GM21390 (cell line): ENCODE results near the gene ZBTB9.

Source experiments
- ATAC-seq: cut with Tn5 transposase; IDR thresholded peaks from one replicate; pipeline ENCODE4 v1.9.1; 2021; ENCODE audit not compliant: unreplicated experiment

The ZBTB9 gene

DNA sequence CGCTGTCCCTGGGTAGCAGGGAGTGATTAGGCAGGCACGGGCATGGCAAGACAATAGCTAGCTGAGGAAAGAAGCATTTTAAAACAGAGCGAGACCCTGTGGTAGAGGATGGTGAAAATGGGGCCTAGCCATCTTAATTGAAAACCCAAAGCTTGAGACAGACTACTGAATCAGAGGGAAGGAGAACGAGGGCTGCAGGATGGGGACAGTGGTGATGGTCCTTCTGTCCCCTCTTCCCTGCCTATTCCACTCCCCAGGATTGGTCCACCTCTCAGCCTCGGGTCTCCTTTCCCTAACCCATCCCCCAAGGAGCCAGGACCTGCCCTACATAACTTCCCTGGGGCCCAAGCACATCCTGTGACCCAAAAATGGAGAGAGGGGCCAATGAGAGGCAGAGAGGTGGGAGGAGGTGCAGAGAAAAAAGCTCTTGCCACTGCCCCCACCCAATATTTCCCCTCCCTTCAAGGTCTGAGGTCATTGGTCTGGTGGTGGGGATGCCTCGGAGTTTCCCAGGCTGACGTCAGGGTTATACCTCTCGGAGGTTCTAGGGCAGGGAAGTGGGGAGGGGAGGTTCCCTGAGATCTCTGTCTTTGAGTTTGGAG lies 35.6 kb upstream of the ZBTB9 start:
- no peak for ATAC-seq

DNA sequence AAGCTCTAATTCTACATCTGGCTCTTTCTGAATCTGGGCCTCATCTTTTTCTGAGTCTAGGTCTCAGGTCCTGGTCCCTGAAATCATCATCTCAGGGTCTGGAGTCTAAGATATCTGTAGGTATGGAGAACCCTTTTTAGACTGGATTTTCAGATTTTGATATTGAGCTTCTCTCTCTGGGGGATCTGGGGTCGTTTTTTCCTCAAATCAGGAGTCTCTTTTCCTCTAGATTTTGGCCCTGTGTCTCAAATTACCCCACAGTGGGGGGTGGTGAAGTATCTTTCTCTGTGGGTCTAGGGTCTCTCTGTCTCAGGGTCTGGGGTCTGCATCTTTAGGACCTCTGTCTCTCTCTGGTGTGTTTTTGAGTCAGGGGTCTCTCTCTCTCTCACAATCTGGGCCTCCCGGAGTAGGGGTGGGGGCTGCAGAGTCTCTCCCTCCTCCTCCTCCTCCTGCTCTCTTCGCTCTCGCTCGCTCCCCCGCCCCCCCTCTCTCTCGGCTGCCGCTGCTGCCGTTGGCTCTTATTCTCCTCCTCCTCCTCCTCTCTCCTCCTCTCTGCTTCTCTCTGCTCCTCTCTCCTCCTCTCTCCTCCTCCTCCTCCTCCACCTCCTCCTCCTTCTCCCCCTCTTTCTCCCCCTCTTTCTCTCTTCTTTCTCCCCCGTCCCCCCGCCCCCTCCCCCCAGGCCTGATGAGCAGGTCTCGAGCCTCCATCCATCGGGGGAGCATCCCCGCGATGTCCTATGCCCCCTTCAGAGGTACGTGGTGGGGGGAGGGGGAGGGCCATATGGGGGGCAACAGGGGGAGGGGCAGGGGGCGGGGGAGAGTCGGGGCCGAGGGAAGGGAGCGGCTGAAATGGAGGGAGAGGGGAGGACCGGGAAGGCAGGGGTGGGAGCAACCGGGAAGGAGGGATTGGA lies 34.5 kb upstream of the ZBTB9 start, which contains the start of gene SYNGAP1:
Gene SYNGAP1 (plus strand): TSS at position 486 of the 911 bp plus-strand sequence. CDS start 200 bp downstream, at position 686.
- no peak for ATAC-seq

DNA sequence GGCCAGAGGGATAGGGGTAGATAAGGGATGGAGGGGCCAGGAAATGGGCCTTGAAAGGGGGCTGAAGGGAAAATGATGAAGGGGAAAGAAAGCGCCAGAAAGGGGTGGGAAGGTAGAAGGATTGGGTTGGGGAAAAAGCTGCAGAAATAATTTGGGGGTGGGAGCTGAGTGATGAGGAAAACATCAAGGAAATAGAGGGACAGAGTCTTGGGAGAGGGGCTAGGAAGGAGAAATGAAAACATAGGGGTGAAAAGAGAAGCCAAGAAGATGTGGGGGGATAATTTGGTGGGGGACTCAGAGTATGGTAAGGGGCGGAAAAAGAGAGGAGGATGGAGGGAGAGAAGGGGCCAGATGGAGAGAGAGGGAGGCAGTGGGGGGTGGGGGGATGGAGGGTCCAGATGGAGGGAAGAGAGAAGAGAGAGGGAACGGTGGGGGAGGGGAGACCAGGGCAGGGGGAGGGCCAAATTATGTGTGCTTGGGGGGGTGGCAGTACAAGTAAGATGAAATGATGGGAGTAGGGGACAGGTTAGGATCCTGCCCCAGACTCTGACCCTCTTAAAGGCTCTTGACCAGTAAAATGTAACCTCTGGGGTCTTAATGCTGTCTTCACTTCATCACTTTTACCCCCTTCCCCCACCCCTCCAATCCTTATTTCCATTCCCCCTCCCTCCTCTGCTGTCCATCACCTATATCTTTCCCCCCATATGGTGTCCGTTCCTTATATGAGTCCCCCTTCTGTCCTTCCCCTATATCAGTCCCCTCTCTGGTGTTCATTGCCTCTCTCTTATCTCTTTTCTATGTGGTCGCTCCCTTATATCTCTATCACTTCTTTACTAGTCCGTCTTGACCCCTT lies 33.7 kb upstream of the ZBTB9 start:
- no peak for ATAC-seq

DNA sequence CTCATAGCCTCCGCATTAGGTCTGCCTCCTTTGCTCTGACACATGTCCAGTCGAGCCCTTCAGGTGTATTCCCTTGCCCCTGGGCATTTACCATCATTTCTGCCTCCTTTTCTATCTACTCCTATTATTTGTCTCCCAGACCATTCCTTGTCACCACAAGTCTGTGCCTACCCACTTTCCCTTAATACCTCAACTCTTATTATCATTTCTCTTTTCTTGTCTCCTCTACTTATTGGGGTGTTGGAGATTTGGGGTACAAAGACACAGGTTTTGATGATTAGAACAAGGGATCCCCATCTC lies 33.1 kb upstream of the ZBTB9 start:
- no peak for ATAC-seq

DNA sequence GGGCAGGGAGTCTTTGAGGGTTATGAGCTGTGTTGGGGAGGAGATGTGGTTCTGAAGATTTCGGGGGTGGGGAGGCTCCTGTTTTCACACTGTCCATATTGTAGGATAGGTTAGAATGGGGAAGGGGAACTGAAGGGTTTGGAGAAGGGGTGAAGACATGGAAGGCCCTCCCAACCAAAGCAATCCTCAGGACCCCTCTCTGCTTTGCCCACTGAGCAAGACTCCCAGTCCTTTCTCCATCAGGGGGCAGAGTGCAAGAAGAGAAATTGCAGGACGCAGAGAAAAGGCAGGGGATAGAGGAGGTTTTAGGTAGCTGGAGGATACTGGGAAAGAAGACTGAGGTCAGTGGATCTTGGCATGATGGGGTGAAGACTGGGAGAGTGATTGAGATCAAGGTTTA lies 30.6 kb upstream of the ZBTB9 start:
- ATAC-seq: no peak

DNA sequence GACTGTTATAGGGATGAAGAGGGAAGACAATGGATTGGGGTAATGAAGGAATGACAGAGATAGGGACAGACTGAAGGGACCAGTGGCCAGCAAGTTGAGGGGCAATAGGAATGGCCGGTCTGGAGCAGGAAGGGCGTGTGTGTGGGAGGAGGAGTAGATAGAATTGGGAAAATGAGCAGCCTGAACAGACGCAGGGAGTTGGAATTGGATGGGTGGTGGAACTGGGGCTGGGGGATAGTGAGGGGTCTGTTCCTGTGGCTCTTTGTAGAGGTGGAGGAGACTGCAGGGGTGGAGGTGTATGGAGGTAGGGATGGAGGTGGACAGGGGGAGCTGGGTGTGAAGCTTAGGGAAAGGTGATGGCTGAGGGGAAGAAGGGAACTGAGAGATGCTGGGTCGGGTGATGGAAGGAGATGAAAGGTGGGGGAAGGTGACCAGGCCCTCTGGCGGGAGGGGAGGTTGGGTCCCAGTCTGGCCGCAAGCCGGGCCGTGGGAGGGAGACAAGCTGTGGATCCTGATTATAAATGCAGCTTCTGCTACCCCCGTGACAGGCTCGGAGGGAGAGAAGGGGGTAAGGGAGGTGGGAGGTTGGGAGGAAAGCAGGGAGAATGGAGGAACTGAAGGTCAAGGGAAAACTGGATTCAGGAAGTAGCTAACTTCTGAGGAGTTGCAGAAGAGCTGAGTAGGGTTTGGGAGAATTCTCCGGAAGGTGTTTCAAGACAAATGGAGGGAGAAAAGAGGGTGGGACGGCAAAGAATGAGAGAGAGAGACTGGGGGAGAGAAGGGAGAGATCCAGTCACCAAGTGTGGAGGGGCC lies 29.3 kb upstream of the ZBTB9 start:
- ATAC-seq: no peak

DNA sequence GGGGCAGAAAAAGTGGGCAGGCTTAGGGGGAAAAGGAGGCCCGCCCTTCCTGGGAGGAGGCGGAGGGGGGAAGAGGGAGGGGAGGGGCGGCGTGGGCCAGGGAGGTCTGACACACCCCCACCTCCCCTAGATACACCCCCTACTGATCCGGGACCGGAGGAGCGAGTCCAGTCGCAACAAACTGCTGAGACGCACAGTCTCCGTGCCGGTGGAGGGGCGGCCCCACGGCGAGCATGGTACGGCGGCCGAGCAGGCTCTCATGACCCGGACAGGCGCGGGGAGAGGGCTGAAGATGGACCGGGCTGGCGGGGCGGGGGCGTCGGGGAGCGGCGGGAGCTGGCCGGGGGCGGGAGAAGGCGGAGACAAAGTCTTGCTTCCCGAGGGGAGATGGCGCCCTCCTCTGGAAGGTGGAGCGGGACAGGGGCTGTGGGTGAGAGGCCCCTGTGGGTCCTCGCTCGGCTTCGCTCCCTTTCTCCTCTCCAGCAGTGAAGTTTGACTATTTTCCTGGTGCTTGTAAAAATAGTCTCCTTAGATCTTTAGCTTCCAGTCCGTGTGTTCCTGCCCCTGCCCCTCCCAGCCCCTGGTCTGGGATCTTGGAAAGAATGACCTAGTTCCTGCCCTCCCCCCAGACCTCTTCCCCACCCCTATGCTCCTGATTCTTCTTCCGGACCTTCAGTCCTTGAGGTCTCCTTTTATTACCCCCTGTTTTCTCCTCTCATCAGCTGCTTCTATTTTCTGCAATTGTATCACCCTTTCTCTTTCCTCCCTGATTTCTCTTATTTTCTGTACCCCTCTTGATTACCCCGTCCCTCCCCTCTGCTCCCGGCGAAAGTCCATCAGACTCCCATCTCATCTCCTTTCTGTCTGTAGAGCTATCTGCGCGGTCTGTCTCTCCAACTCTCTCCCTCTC lies 28.5 kb upstream of the ZBTB9 start:
- ATAC-seq: no peak

DNA sequence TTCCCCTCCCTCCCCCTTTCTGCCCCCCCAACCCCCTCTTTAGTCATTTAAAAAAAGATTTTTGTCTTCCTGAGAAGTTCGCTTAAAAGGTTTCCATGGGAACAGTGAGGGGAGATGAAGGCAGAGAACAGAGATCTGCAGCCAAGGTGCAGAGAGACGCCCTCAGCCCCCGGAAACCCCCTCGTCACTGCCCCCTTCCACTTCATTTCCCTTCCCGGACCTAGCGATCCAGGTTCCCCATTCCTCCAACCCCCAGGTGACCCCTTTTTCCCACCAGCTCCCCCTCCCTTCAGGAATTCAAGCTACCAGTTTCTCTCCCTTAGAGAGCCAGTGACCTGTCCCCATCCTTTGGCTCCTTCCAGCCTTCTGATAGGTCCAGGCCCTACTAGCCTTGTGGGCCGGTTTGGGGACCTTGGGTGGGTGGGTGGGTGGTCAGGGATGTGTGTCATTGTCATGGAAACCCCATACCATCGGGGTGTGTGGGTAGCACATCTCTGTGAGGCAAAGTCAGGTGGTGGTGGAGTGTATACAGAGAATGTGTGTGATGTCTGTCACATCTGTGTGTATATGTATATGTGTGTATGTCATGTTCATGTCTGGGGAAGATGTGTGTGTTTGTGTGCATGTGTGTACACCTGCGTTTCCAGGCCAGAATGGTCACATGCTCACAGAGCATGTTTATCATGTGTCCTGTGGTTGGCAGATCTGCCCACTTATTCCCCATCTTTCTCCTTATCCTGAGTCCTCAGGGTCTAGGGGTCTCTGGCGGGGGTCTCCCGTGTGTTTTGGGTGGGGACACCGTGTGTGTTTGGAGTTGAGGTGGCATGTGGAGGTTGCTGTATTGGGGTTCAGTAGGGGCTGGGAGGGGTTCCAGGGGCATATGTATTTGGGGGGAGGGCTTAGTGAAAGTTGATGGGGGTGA lies 27.5 kb upstream of the ZBTB9 start:
- no peak for ATAC-seq

DNA sequence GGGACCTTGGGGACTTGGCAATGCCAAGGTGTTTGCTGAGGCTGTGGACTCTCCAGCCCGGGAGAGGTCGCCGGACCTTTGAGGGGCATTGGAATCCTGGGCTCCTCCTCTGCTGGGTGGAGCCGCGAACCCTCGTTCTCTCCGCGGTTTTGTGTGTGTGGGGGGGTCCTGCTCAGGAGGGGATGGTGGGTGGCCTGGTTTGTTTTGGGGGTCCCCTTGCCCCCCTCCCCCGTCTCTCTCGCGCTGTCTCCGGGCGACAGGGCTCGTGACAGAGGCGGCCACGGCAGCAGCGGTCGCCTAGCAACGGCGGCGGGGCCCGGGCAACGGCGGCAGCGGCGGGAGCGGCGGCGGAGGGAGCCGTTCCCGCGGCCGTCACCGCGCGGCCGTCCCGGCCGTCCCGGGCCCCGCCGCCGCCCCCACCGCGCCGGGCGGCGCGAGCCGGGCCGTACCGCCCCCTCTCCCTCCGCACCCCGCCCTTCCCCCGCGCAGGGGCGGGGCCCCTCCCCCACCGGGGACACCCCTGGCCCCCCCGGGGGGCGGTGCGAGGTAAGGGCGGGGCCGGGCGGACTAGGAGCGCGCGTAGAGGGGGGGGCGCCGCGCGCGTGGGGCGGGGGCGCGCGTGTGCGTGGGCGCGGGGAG lies 26.7 kb upstream of the ZBTB9 start:
- no peak for ATAC-seq

DNA sequence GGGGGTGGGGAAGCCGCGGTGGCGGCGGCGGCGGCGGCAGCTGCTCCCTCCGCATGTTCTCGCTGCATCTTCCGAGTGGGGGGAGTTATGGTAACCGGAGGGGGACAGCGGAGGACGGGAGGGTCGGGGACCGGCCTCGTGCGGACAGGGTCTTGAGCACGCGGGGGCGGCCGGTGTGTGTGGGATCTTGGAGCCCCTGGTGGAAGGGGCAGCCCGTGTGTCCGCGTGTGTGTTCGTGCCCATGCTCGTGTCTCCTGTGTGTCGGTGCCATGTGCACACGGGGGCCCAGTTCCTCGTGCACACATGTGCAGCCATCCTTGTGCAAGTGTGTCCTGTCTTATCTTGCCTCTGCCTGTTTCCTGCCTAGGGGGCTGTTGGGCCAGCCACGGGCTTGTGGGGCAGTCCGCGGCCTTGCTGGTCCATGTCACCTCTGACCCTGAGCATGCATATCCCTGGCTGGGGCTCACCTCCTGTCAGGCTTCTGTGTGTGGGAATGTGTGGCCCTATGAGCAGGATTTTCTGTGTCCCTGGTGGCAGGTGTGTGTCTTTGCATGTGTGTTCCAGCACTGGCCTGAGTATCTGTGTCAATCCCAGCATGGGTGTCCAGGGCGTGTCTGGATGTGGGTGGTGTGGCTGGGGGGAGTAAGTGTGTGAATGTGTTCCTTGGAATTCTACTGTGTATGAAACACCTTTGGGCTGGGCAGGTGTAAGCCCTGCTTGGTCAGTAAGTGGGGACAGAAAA lies 26.0 kb upstream of the ZBTB9 start:
- ATAC-seq: no peak

DNA sequence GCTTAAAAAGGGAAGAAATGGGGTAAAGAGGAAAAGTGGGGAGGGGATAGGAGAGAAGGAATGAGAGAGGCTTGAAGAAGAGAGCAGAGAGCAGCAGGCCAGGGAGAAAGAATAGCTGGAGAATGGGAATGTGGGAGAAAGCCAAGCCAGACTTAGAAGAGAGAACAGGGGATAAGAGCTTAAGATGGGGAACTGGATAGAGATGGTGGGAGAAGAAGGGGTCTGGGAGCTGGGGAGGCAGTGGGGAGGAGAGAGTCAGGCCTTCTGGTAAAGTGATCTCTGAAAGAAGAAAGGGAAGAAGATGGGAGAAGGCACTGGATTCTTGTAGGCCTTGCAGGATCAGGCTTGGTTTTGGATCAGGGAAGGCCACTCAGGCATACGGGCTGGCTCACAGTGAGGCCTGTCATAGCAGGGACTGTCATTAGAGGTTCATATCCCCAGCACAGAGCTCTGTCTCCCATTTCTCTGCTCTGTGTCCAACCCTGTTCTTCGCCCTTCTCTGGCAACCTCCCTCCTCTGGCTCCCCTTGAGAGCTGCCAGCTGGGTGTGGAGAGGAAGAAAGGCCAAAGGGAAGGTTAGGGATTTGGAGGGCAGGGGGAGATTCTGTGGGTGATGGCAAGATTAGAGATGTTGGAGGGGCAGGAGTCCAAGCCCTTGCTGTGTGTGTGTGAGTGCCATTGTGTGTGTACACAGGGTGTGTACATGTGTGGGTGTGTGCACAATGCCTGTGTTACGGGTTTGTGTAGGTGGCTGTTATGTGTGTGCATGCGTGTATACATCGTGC lies 25.2 kb upstream of the ZBTB9 start:
- ATAC-seq: no peak

DNA sequence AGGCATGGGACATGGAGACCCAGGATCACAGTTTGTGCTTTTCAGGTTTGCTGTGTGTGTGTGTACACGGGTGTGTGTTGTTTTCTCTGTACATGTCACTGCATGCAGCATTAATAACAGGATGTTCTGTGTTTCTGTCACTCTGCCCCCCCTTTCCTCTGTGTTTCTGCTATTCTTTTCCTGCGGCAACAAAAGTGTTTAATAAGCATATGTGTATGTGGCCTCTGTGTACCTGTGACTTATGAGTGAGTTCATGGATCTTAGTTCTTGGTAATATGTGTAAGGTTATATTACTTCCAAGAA lies 24.7 kb upstream of the ZBTB9 start:
- ATAC-seq: no peak

DNA sequence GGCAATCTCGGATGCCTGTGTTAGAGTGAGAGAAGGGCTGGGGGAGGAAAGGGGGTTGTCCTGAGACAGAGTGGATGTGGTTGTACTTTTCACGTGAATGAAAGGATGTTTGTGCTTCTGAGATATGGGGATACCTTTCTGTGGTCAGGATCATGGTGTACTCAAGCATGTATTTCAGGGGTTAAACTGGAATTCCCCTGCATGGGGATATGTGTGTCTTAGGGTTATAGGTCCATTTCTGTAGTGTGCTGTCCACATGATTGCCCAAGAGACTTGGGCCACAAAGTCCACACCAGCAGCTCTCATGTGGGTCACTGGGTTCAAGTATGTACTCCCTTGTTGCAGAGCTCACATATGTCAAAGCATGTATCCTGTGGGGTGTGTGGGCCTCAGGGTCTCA lies 24.0 kb upstream of the ZBTB9 start:
- ATAC-seq: no peak

DNA sequence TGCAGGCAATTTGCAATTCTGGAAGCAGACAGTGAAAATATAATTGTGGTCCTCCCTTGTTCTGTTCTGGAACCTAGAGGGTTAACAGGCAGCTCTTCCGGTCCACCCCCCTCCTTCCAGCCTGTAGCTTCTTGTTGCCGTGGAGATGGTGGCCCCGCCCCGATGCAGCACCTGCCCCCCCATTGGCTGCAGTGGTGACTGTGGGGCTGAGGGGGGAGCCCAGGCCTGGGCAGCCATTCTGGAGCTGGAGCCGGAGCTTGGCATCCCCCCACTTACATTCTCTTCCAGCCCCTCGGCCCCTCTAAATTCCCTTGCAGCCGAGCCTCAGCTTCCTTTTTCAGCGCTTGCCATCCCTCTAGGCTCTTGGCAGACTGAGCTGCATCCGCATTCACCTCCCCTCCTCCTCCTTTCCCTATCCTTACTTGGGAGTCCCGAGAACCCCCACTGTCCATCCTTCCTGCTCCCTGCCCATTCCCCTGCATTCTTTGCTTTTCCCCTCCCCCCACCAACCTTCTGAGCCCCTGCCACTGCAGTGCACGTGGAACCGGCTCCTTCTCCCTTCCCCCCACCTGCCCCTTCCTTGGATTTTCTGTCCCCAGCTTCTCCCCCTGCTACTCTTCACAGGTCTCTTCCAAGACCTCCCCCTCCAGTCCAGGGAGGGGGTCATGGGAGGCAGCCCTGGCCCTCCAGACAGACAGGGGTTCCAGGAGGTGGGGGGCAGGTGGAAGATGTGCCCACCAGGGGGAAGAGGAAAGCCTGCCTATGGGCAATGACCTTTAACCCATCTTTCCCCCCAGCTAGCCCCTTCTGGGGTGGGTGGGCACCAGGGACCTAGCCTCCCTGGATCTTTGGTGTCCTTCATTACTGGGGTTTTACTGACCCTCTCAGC lies 23.1 kb upstream of the ZBTB9 start:
- no peak for ATAC-seq

DNA sequence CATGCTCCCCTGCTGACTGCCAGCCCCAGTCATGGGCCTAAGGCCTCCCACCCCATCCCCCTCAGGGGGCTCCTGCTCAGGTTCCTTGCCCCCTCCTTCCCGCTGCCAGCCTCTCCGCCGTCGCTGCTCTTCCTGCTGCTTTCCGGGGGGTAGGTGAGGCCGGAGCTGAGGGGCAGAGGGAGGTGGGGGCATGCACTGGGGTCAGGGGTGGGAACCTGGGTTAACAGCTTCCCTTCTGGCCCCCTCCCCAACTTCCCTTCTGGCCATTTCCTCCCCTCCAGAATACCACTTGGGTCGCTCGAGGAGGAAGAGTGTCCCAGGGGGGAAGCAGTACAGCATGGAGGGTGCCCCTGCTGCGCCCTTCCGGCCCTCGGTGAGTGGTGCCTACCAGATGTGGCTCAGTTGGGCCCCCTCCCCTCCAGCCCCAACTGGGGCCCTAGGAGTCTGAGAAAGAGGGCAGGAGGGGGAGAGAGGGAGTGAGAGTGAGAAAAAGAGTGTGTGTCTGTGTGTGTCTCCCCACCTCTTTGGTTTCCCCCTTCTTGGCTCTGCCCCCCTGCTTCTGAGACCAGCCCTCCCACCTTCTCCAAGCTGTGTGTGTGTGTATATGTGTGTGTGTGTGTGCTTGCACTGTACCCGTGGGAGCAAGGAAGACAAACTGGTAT lies 22.4 kb upstream of the ZBTB9 start:
- ATAC-seq: no peak

DNA sequence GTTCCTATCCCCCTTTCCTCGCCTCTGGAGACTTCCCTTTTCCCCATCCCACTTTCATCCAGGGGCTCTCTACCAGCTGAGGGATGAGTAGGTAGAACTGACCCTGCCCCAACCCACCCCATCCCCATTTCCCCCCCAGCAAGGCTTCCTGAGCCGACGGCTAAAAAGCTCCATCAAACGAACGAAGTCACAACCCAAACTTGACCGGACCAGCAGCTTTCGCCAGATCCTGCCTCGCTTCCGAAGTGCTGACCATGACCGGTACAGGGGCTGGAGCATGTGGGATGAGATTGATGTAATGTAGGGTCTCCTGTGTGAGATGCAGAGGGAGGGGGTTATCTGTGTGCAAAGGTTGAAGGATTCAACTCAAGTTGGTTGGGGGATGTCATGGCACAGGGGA lies 21.8 kb upstream of the ZBTB9 start:
- ATAC-seq: no peak
